GM12801 (cell line): ENCODE data around the gene RPAP3.

Experiments
- CTCF ChIP-seq: IDR thresholded peaks from one replicate; pipeline ENCODE4 v1.5.1; 2011; ENCODE audit warnings: control low read depth; ENCODE audit not compliant: insufficient read length; ENCODE audit errors: extremely low read depth

The RPAP3 gene

GRCh38 chr12:47651368-47652254, 54.2 kb downstream of the RPAP3 start:
- no peak for TF ChIP-seq CTCF

GRCh38 chr12:47650469-47650868, 55.4 kb downstream of the RPAP3 start:
- TF ChIP-seq CTCF = no peak

- TF ChIP-seq CTCF = no peak
Measured at GRCh38 chr12:47649381-47649780, 56.4 kb downstream of the RPAP3 start.

- TF ChIP-seq CTCF = no peak
Measured at GRCh38 chr12:47648056-47648579, 57.7 kb downstream of the RPAP3 start.

- TF ChIP-seq CTCF = no peak
Measured at GRCh38 chr12:47636908-47637780, 68.7 kb downstream of the RPAP3 start.

- TF ChIP-seq CTCF = no peak
Measured at GRCh38 chr12:47634127-47634526, 71.7 kb downstream of the RPAP3 start.

GRCh38 chr12:47621960-47622359, 83.9 kb downstream of the RPAP3 start:
- TF ChIP-seq CTCF = no peak
